Measurements from ENCODE around the gene ZSCAN1.
"Not testable (repeated sequence)": the region's sequence is repeated elsewhere in the genome, so short reads cannot be mapped to it uniquely, and the experiment has no call there.

Gene ZSCAN1, protein sequence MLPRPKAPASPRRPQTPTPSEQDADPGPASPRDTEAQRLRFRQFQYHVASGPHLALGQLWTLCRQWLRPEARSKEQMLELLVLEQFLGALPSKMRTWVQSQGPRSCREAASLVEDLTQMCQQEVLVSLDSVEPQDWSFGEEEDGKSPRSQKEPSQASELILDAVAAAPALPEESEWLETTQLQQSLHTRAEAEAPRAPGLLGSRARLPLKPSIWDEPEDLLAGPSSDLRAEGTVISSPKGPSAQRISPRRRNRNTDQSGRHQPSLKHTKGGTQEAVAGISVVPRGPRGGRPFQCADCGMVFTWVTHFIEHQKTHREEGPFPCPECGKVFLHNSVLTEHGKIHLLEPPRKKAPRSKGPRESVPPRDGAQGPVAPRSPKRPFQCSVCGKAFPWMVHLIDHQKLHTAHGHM

DNA sequence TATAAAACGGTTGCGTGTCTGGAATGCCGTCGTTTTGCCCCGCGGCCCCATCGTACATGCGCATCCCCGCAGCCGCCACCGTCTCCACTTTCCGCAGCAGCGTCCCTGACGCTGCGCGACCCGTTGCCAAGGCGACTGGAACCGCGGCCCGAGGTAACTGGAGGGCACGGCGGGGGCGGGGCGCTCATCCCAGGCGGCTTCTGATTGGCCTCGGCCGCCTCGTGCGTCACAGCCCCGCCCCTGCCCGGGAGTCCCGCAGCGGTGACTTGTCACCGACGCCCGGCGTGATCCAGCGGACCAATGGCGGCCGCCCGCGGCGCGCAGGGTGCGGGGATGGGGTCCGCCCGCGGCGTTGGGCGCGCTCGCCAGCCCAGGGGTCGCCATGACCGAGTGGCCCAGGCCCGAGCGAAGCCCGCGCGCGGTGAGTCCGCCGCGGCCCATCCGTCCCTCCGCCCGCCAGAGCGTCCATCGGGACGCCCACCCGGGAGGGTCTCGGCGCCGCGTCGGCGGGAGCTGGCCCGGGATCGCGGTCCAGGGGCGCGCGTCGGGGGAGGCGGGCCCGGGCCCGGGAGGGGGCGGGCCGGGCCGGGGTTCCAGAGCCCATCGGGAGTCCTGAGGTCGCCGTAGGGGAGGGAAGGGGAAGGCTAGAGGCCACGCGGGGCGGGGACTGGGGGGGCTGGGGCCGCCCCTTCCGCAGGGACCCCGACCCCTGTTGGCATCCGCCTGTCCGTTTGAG, at the start of gene ZSCAN1:
Gene ZSCAN1, plus strand, starts transcription at position 285 of the 736 bp plus-strand sequence. CDS start 3,812 bp downstream, outside the sequence.
- Histone ChIP-seq H3K4me3 (no peak within 1 kb of the TSS), H3K27me3 (ENCODE audit: low read depth) (no peaks in the 10 kb centered on the region), H3K4me1 (no peaks in the 10 kb centered on the region), H3K9me3 (no peaks in the 10 kb centered on the region), H3K36me3 (replicated peaks) (no peaks in the 10 kb centered on the region)
- in situ Hi-C loops (cut with MboI; ENCODE audit: low sequenced_read_pairs), result no loop called here
- no peak for DNase-seq (ENCODE audit: low spot score in 2 of 2)

DNA sequence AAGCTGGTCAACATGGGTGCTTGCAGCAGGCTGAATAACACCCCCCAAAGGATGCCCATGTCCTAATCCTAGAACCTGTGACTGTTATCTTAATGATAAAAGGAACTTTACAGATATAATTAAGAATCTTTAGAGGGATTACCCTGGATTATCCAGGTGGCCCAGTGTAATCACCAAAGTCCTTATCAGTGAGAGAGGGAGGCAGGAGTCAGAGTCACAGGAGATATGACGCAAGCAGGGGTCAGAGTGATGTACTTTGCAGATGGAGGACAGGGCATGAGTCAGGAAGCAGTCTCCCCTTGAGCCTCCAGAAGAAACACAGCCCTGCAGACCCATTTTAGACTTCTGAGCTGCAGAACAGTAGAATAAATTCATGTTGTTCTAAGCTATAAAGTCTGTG, 41.0 kb upstream of the ZSCAN1 start:
- no peaks in the 10 kb centered on the region; the same call in 1 of the 2 replicates for H3K9me3 ChIP-seq
- no peaks in the 10 kb centered on the region for H3K27me3 ChIP-seq (ENCODE audit: low read depth)
- H3K4me3 ChIP-seq, result no peak overlapping the region
- no peaks in the 10 kb centered on the region for H3K36me3 ChIP-seq (replicated peaks)
- in situ Hi-C loops (cut with MboI; ENCODE audit: low sequenced_read_pairs), result no loop called here
- DNase-seq (ENCODE audit: low spot score in 2 of 2), result no peak
- no peaks in the 10 kb centered on the region for H3K4me1 ChIP-seq

DNA sequence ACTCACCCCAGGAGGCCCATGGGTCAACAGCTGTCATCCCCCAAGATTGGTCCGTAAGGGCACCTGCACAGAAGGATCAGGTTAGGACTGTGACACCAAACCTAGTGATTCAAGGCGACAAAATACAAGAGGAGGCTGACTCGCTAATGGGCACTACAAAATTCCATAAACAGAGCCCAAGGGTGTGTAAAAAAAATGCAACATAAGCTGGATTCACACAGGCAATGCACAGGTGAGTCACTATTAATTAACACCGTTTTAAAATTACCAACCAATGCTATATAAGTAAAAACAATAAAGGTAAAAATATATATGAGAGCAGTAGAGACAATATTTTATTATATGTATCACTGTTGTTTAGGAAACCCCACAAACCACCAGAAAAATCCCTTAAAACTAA, 33.1 kb upstream of the ZSCAN1 start:
- no peak for DNase-seq (ENCODE audit: low spot score in 2 of 2)
- Histone ChIP-seq H3K4me3 (no peak overlapping the region), H3K4me1 (no peaks in the 10 kb centered on the region), H3K36me3 (replicated peaks) (peaks cover 3% of the 10 kb centered on the region; the same call in 1 of the 2 replicates), H3K27me3 (ENCODE audit: low read depth) (no peaks in the 10 kb centered on the region), H3K9me3 (peaks cover 21% of the 10 kb centered on the region)
- in situ Hi-C loops (cut with MboI; ENCODE audit: low sequenced_read_pairs), result no loop called here

DNA sequence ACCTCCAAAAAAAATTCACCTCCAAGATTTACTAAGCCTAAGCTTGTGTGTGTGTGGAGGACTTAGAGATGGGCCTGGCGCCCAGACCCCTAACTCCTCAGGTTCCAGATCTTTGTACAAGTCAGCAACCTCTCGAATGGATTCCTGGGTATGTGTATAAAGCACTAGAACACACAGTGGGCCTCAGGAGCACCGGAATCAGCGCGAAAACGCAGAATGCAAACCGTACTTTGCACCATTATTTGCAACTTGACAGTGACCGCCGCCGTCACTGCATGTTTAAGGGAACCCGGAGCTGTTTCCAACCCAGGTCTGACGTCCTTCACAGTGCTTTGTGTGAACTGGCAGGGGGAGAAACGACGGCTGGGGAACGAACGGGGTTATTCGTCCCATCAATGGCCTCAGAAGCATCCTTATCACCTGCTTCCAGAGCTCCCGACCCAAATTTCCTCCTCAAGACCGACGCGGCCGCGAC, 31.9 kb upstream of the ZSCAN1 start:
- peaks cover 3% of the 10 kb centered on the region; the same call in 1 of the 2 replicates for H3K36me3 ChIP-seq (replicated peaks)
- no peaks in the 10 kb centered on the region for H3K4me1 ChIP-seq
- no peaks in the 10 kb centered on the region for H3K27me3 ChIP-seq (ENCODE audit: low read depth)
- H3K9me3 ChIP-seq, result peaks cover 21% of the 10 kb centered on the region
- peak overlapping the region; percentile 61 for H3K4me3 ChIP-seq
- no peak for DNase-seq (ENCODE audit: low spot score in 2 of 2)
- in situ Hi-C loops (cut with MboI; ENCODE audit: low sequenced_read_pairs), result no loop called here

DNA sequence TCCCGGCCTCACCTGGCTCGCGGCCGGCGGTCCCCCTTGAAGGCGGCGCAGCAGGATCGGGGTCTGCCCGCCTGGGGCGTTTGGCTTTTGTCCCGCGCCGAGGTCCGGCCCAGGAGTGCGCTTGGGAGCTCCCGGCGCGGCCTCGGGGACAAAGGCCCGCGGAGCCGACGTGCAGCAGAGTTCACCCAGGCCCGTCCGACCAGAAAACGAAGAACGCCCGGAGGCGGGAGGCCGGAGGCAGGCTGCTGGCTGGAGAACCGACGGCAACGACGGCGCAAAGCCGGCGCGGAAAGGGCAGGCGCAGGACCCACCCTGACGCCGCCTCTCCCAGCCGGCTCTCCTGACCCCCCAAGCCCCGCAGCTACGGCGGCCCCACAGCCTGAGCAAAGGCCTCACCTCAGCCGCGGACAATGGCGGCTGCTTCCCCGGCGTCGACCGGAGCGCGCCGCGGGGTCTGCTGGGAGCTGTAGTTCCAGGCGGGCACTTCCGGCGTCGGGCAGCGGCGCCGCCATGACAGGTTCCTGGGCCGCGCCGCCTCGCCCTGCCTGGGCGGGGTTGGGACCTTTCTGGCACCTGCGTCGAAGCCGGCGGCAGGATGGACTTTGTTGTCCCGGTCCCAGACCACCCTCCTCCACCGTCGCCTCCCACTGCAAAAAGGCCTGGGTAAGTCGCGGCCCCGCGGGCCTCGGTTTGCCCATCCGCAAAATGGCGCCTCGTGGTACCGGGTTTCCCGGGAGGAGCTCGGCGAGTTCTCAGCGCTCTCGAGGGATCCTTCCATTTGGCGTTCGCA, 31.2 kb upstream of the ZSCAN1 start, which contains the start of gene ZNF606:
Gene ZNF606, minus strand, starts transcription at position 437 of the 790 bp plus-strand sequence. CDS start 1,501 bp downstream, outside the sequence.
- Histone ChIP-seq H3K36me3 (replicated peaks) (peaks cover 3% of the 10 kb centered on the region; the same call in 1 of the 2 replicates), H3K27me3 (ENCODE audit: low read depth) (no peaks in the 10 kb centered on the region), H3K9me3 (peaks cover 21% of the 10 kb centered on the region), H3K4me1 (no peaks in the 10 kb centered on the region), H3K4me3 (peak within 1 kb of the TSS; percentile 61)
- in situ Hi-C loops (cut with MboI; ENCODE audit: low sequenced_read_pairs), result no loop called here
- DNase-seq (ENCODE audit: low spot score in 2 of 2), result peak; percentile 69 to 81

DNA sequence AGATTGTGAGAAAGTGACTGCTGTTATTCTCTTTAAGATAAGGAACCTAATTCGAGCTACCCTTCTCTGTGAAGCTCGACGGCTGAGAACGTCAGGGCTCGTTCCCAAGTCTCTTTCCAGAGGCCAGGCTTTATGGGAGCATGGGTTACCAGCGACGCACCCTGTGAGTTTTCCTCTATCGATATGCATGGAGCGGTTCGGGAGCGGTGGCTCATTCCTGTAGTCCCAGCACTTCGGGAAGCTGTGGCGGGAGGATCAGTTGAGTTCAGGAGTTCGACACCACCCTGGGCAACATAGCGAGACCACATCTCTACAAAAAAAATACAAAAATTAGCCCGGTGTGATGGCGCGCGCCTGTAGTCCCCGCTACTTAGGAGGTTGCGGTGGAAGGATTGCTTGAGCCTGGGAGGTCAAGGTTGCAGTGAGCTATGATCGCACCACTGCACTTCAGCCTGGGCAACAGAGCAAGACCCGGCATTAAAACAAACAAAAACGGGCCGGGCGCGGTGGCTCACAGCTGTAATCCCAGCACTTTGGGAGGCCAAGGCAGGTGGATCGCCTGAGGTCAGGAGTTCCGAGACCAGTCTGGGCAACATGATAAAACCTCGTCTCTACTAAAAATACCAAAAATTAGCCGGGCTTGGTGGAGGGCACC, 30.5 kb upstream of the ZSCAN1 start:
- Histone ChIP-seq H3K4me3 (peak overlapping the region; percentile 61; the same call in 1 of the 2 replicates), H3K27me3 (ENCODE audit: low read depth) (no peaks in the 10 kb centered on the region), H3K9me3 (peaks cover 21% of the 10 kb centered on the region), H3K4me1 (no peaks in the 10 kb centered on the region), H3K36me3 (replicated peaks) (peaks cover 3% of the 10 kb centered on the region; the same call in 1 of the 2 replicates)
- in situ Hi-C loops (cut with MboI; ENCODE audit: low sequenced_read_pairs), result no loop called here
- DNase-seq (ENCODE audit: low spot score in 2 of 2), result no peak

DNA sequence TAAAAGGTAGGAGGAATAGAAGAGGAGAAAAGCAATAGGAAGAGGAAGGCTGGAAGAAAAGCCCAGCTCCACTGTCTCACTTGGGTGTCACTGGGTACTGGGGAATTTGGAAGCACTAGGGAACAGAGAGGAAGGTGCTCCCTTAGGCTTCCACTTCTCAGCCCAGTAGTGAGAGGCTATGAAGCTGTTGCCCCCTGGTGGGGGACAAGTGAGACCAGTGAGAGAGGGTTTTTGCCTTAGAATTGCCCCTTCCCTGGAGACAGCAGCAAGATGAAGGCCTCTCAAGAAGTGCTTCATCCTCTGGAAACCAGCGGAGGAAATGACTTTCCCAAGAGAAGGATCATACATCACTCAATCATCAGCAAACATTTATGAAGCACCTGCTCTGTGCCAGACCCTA, 26.5 kb upstream of the ZSCAN1 start:
- Histone ChIP-seq H3K4me1 (no peaks in the 10 kb centered on the region), H3K4me3 (no peak overlapping the region), H3K36me3 (replicated peaks) (no peaks in the 10 kb centered on the region), H3K9me3 (peaks cover 13% of the 10 kb centered on the region), H3K27me3 (ENCODE audit: low read depth) (no peaks in the 10 kb centered on the region)
- DNase-seq (ENCODE audit: low spot score in 2 of 2), result no peak
- in situ Hi-C loops (cut with MboI; ENCODE audit: low sequenced_read_pairs), result no loop called here

DNA sequence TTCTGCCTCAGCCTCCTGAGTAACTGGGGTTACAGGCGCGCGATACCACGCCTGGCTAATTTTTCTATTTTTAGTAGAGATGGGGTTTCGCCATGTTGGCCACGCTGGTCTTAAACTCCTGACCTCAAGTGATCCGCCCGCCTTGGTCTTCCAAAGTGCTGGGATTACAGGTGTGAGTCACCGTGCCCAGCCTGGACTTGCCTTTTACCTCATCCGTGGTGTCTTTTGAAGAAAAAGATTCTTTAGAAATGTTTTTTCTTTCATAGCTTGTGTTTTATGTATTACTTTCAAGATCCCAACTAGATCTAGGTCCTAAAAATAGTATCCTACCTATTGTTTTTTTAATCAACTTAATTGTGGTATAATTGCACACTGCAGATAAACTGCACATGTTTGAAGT, 24.9 kb upstream of the ZSCAN1 start:
- H3K9me3 ChIP-seq; in situ Hi-C loops (cut with MboI; ENCODE audit: low sequenced_read_pairs); H3K27me3 ChIP-seq (ENCODE audit: low read depth); H3K4me1 ChIP-seq; H3K4me3 ChIP-seq; H3K36me3 ChIP-seq (replicated peaks); DNase-seq (ENCODE audit: low spot score in 2 of 2): not testable (repeated sequence)

DNA sequence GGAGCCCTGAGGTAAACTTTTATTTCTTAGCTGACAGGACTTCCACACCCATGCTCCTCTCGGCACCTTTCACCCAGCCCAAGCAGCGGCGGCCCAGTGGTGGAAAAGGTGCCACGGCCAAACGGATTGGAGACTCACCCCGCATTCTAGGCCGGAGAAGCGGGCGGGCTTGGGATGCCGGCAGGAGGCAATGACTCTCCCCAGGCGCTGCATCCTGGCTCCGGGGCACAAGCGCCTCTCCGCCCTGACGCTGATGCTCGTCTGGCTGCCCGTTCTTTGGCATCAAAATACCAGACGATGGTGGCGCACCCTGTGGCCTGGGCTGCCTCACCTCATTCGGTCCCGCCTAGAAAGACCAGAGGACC, 24.5 kb upstream of the ZSCAN1 start:
- H3K9me3 ChIP-seq, result no peaks in the 10 kb centered on the region; the same call in 1 of the 2 replicates
- in situ Hi-C loops (cut with MboI; ENCODE audit: low sequenced_read_pairs), result no loop called here
- H3K27me3 ChIP-seq (ENCODE audit: low read depth), result no peaks in the 10 kb centered on the region
- no peak overlapping the region for H3K4me3 ChIP-seq
- no peaks in the 10 kb centered on the region for H3K4me1 ChIP-seq
- no peaks in the 10 kb centered on the region for H3K36me3 ChIP-seq (replicated peaks)
- no peak for DNase-seq (ENCODE audit: low spot score in 2 of 2)

DNA sequence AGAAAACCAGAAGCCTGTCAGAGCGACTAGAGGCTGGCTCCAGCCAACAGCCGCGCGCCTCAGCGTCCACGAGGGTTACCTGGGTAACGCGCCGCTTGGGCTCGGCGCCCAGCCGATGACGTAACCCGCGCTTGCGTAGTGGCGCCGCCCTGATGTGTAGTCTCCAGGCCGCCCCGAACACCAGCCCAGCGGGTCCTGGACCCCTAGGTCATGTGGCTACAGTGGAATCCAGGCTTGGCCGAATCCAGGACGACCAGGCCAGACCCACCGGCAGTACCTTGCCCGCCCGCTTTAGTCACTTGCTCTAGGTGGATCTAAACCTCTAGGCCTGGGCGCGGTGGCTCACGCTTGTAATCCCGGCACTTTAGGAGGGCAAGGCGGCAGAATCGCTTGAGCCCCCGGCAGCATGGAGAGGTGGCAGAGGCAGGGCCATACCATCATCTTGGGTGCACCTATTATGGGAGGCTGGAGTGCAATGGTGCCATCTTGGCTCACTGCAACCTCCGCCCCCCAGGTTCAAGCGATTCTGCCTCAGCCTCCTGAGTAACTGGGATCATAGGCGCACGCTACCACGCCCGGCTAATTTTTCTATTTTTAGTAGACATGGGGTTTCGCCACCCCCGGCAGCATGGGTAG, 24.0 kb upstream of the ZSCAN1 start:
- H3K4me3 ChIP-seq, result no peak overlapping the region
- no peaks in the 10 kb centered on the region; the same call in 1 of the 2 replicates for H3K9me3 ChIP-seq
- H3K36me3 ChIP-seq (replicated peaks), result no peaks in the 10 kb centered on the region
- in situ Hi-C loops (cut with MboI; ENCODE audit: low sequenced_read_pairs), result no loop called here
- H3K27me3 ChIP-seq (ENCODE audit: low read depth), result no peaks in the 10 kb centered on the region
- no peak for DNase-seq (ENCODE audit: low spot score in 2 of 2)
- no peaks in the 10 kb centered on the region for H3K4me1 ChIP-seq

DNA sequence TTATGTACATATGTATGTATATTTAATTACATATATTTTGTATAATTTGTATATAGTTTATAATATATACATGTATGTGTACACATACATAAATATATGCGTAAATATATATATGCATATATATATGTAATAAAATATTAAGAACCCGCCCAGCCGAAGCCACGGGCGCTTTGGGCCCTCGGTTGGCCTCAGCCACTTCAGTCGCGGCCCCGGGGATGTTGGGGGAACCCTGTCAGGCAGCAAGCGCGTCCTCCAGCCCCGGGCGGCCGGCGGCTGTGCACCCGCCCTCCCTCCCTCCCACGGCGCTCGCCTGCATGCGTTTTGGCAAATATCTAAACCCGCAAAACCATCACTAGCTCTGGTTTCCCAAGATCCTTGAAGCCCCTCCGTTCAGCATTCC, 23.3 kb upstream of the ZSCAN1 start:
- DNase-seq (ENCODE audit: low spot score in 2 of 2), result no peak
- H3K27me3 ChIP-seq (ENCODE audit: low read depth), result no peaks in the 10 kb centered on the region
- no peaks in the 10 kb centered on the region for H3K36me3 ChIP-seq (replicated peaks)
- no peaks in the 10 kb centered on the region; the same call in 1 of the 2 replicates for H3K9me3 ChIP-seq
- in situ Hi-C loops (cut with MboI; ENCODE audit: low sequenced_read_pairs), result no loop called here
- no peaks in the 10 kb centered on the region for H3K4me1 ChIP-seq
- H3K4me3 ChIP-seq, result no peak overlapping the region

DNA sequence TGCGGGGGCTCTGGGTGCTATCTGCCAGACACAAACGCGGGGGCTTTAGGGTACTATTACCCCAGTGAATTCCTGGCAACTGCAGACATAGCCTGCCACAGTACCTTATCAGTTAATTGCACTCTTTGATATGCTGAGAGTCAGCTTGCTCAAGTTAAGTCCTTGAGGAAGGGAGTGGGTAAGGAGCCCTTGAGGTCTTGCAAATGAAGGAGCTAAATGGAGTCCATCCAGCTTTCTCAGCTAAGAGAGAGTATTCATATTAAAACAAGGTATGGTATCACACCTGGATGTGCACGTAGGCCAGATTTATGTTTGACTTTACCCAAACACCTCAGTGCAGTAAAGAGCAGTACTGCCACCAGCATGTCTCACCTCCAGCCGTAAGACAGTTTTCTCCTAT, 19.7 kb upstream of the ZSCAN1 start:
- no peaks in the 10 kb centered on the region for H3K27me3 ChIP-seq (ENCODE audit: low read depth)
- in situ Hi-C loops (cut with MboI; ENCODE audit: low sequenced_read_pairs), result no loop called here
- no peak overlapping the region for H3K4me3 ChIP-seq
- no peaks in the 10 kb centered on the region for H3K36me3 ChIP-seq (replicated peaks)
- 0 out of 2 replicates have a peak, but pooled peaks cover 2% of the 10 kb centered on the region for H3K9me3 ChIP-seq
- DNase-seq (ENCODE audit: low spot score in 2 of 2), result no peak
- H3K4me1 ChIP-seq, result no peaks in the 10 kb centered on the region
